Smooth muscle cell (in vitro differentiated cells): ENCODE data around the gene TRIM24. TPM values are rescaled to one million over a fixed set of nuclear protein-coding genes. Genes with fewer than 3 reads are reported as not detected.
"Not testable (repeated sequence)": the region's sequence is repeated elsewhere in the genome, so short reads cannot be mapped to it uniquely, and the experiment has no call there.

Experiments
- DNase-seq: peaks from one replicate; lab custom pipeline; 2025; ENCODE audit not compliant: unreplicated experiment; lab: John Stamatoyannopoulos, UW
- H2AFZ ChIP-seq: fragments of 200-600 bp; sonication (generic); 2 replicates; pipeline ENCODE4 v1.6.0; 2016; ENCODE audit warnings: antibody characterized with exemption, low read depth, mild to moderate bottlenecking
- H3F3A ChIP-seq: fragments of 200-600 bp; sonication (generic); 2 replicates; pipeline ENCODE4 v1.6.0; 2017; ENCODE audit warnings: antibody characterized with exemption, low read depth
- H3K27ac ChIP-seq: fragments of 200-600 bp; sonication (generic); 2 replicates; pipeline ENCODE4 v1.5.1; 2016; ENCODE audit warnings: low read depth, mild to moderate bottlenecking
- H3K27me3 ChIP-seq: fragments of 200-600 bp; sonication (generic); 2 replicates; pipeline ENCODE4 v1.6.1; 2016; ENCODE audit warnings: low read depth, mild to moderate bottlenecking
- H3K36me3 ChIP-seq: fragments of 200-600 bp; sonication (generic); 2 replicates; pipeline ENCODE4 v1.5.1; 2016; ENCODE audit warnings: low read depth
- H3K4me1 ChIP-seq: fragments of 200-600 bp; sonication (generic); 2 replicates; pipeline ENCODE4 v1.5.1; 2016; ENCODE audit warnings: low read depth
- H3K4me2 ChIP-seq: fragments of 200-600 bp; sonication (generic); 2 replicates; pipeline ENCODE4 v1.6.0; 2016; ENCODE audit warnings: mild to moderate bottlenecking
- H3K4me3 ChIP-seq: fragments of 200-600 bp; sonication (generic); 2 replicates; pipeline ENCODE4 v1.5.1; 2016; ENCODE audit warnings: mild to moderate bottlenecking
- H3K79me2 ChIP-seq: fragments of 200-600 bp; sonication (generic); 2 replicates; pipeline ENCODE4 v1.6.0; 2016; ENCODE audit warnings: low read depth, mild to moderate bottlenecking
- H3K9ac ChIP-seq: fragments of 200-600 bp; sonication (generic); 2 replicates; pipeline ENCODE4 v1.6.0; 2016; ENCODE audit warnings: low read depth
- H3K9me3 ChIP-seq: fragments of 200-600 bp; sonication (generic); replicated peaks from 2 replicates; pipeline ENCODE4 v1.5.1; 2016; ENCODE audit warnings: low read depth
- H4K20me1 ChIP-seq: fragments of 200-600 bp; sonication (generic); 2 replicates; pipeline ENCODE4 v1.6.0; 2016; ENCODE audit warnings: low read depth
- WGBS: methylation state at CpG from one replicate; pipeline ENCODE4 v1.1.7; 2016; ENCODE audit warnings: low lambda C conversion rate; 5-methylcytosine and 5-hydroxymethylcytosine counted together
- polyA plus RNA-seq: library from polyadenylated mRNA; unstranded; fragments of >200 nt; fragmentation: Nextera tagmentation; extraction: Ambion mirVana; gene quantifications from 2 replicates; pipeline ENCODE4 v1.2.1, GENCODE V29; 2016
- total RNA-seq: library from RNA; depleted of rRNA; stranded (reverse); fragments of >200 nt; gene quantifications from 2 replicates; pipeline ENCODE4 v1.2.3, GENCODE V29; 2014
- TF ChIP-seq, protein P1 (sequence below): fragments of 200-600 bp; sonication (generic); IDR thresholded peaks from 2 replicates; pipeline ENCODE4 v1.5.1; 2017; ENCODE audit warnings: borderline replicate concordance, mild to moderate bottlenecking, antibody characterized with exemption; ENCODE audit not compliant: insufficient read depth, poor library complexity, severe bottlenecking

Gene TRIM24
- total and polyA plus RNA-seq, 2 experiments from 2014 or later = 24.9 to 60.7 TPM

GRCh38 chr7:138417764-138418163 lies 42.3 kb upstream of the TRIM24 start:
- H3K27me3 ChIP-seq = no peaks in the 10 kb centered on the region
- 93% methylated on average over 1 of the region's 1 CpG for WGBS
- no peaks in the 10 kb centered on the region for H3F3A ChIP-seq
- H3K9me3 ChIP-seq = no peaks in the 10 kb centered on the region
- H3K4me1 ChIP-seq = no peaks in the 10 kb centered on the region
- no peaks in the 10 kb centered on the region for H3K36me3 ChIP-seq
- TF ChIP-seq, protein P1, sequence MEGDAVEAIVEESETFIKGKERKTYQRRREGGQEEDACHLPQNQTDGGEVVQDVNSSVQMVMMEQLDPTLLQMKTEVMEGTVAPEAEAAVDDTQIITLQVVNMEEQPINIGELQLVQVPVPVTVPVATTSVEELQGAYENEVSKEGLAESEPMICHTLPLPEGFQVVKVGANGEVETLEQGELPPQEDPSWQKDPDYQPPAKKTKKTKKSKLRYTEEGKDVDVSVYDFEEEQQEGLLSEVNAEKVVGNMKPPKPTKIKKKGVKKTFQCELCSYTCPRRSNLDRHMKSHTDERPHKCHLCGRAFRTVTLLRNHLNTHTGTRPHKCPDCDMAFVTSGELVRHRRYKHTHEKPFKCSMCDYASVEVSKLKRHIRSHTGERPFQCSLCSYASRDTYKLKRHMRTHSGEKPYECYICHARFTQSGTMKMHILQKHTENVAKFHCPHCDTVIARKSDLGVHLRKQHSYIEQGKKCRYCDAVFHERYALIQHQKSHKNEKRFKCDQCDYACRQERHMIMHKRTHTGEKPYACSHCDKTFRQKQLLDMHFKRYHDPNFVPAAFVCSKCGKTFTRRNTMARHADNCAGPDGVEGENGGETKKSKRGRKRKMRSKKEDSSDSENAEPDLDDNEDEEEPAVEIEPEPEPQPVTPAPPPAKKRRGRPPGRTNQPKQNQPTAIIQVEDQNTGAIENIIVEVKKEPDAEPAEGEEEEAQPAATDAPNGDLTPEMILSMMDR = no peak
- H3K4me3 ChIP-seq = no peak overlapping the region
- no peaks in the 10 kb centered on the region for H4K20me1 ChIP-seq
- H2AFZ ChIP-seq = no peak overlapping the region
- H3K9ac ChIP-seq = no peak overlapping the region
- no peak overlapping the region for H3K4me2 ChIP-seq
- no peaks in the 10 kb centered on the region for H3K79me2 ChIP-seq
- DNase-seq = no peak
- no peak overlapping the region for H3K27ac ChIP-seq

- WGBS = 91% methylated on average over 1 of the region's 1 CpG
- H3K9me3 ChIP-seq, H4K20me1 ChIP-seq, H3K4me3 ChIP-seq, H3K4me2 ChIP-seq, H3K27ac ChIP-seq, H3F3A ChIP-seq, H3K4me1 ChIP-seq, H3K27me3 ChIP-seq, H2AFZ ChIP-seq, DNase-seq, H3K36me3 ChIP-seq, H3K9ac ChIP-seq, H3K79me2 ChIP-seq: not testable (repeated sequence)
These were observed 41.7 kb upstream of the TRIM24 start for GRCh38 chr7:138418403-138418802.

GRCh38 chr7:138425026-138425425 lies 35.0 kb upstream of the TRIM24 start:
- no peak for DNase-seq
- WGBS = 98% methylated on average over 5 of the region's 5 CpGs
- Histone ChIP-seq H3K4me1 (no peaks in the 10 kb centered on the region), H3K79me2 (no peaks in the 10 kb centered on the region), H3K27me3 (no peaks in the 10 kb centered on the region), H3K9ac (no peak overlapping the region), H3K4me2 (no peak overlapping the region), H4K20me1 (no peaks in the 10 kb centered on the region), H2AFZ (no peak overlapping the region), H3K4me3 (no peak overlapping the region), H3K9me3 (no peaks in the 10 kb centered on the region), H3K36me3 (no peaks in the 10 kb centered on the region), H3F3A (no peaks in the 10 kb centered on the region), H3K27ac (no peak overlapping the region)
- TF ChIP-seq, protein P1 = no peak

GRCh38 chr7:138429577-138430250 lies 30.3 kb upstream of the TRIM24 start:
- no peak overlapping the region for H2AFZ ChIP-seq
- no peak for DNase-seq
- TF ChIP-seq, protein P1 = no peak

More at GRCh38 chr7:138429577-138430250, 30.3 kb upstream of the TRIM24 start:
- H3K27me3 ChIP-seq = no peaks in the 10 kb centered on the region
- 92% methylated on average over 5 of the region's 5 CpGs for WGBS
- H3K36me3 ChIP-seq = no peaks in the 10 kb centered on the region
- no peaks in the 10 kb centered on the region for H3K4me1 ChIP-seq
- no peaks in the 10 kb centered on the region for H3F3A ChIP-seq
- no peak overlapping the region for H3K4me2 ChIP-seq
- H4K20me1 ChIP-seq = no peaks in the 10 kb centered on the region
- H3K4me3 ChIP-seq = no peak overlapping the region
- no peak overlapping the region for H3K9ac ChIP-seq
- no peaks in the 10 kb centered on the region for H3K79me2 ChIP-seq
- no peaks in the 10 kb centered on the region for H3K9me3 ChIP-seq
- no peak overlapping the region for H3K27ac ChIP-seq
